Tibial nerve (tissue), 4 donors: ENCODE results near the gene SKI. TPM values are rescaled to one million over a fixed set of nuclear protein-coding genes. Genes with fewer than 3 reads are reported as not detected.

Experiments used
- DNase-seq, 2 donors: peaks; one replicate each; pipeline ENCODE4 v3.0.0-alpha.2; 2019; ENCODE audit warnings: low spot score in 2 of 2
- H3K27ac ChIP-seq, 4 donors: fragments of 200-600 bp; sonication (generic) in 3 of 4; one replicate each; pipeline ENCODE4 v1.5.1; 2017 to 2019; ENCODE audit warnings: mild to moderate bottlenecking in 1 of 4
- H3K27me3 ChIP-seq, 2 donors: fragments of 200-600 bp; sonication (generic) in 1 of 2; one replicate each; pipeline versions ENCODE4 v1.5.1 to v1.6.0; 2017 to 2019
- H3K36me3 ChIP-seq, 3 donors: fragments of 200-600 bp; sonication (generic); one replicate each; pipeline ENCODE4 v1.5.1; 2018 to 2019
- H3K4me1 ChIP-seq, 4 donors: fragments of 200-600 bp; sonication (generic) in 3 of 4; one replicate each; pipeline ENCODE4 v1.5.1; 2017 to 2019
- H3K4me3 ChIP-seq, 4 donors: fragments of 200-600 bp; sonication (generic) in 3 of 4; one replicate each; pipeline ENCODE4 v1.5.1; 2017 to 2019; ENCODE audit warnings: mild to moderate bottlenecking in 1 of 4, moderate library complexity in 1 of 4
- H3K9me3 ChIP-seq, 4 donors: fragments of 200-600 bp; sonication (generic) in 3 of 4; one replicate each; pipeline ENCODE4 v1.5.1; 2017 to 2019
- CTCF ChIP-seq, 5 experiments: fragments of 200-600 bp in 3 of 5; fragments of 450-650 bp in 2 of 5; sonication (generic) in 3 of 5; IDR thresholded peaks; one replicate each; pipeline ENCODE4 v1.5.1; 2016 to 2019; ENCODE audit warnings: antibody characterized with exemption in 5 of 5, mild to moderate bottlenecking in 3 of 5, moderate library complexity in 2 of 5
- POLR2A ChIP-seq, 2 donors: fragments of 450-650 bp; IDR thresholded peaks; one replicate each; pipeline ENCODE4 v1.6.1; 2017; ENCODE audit warnings: antibody characterized with exemption in 2 of 2, mild to moderate bottlenecking in 2 of 2, moderate library complexity in 2 of 2
- WGBS, 2 donors: methylation state at CpG; one replicate each; pipeline ENCODE4 v1.1.5; 2018; 5-methylcytosine and 5-hydroxymethylcytosine counted together
- total RNA-seq, 4 donors: library from RNA; depleted of rRNA; stranded (reverse); fragments of >200 nt; gene quantifications; one replicate each; pipeline ENCODE4 v1.1.0, GENCODE V29; 2016

The SKI gene
- total RNA-seq, 4 donors from 2014 or later, result 62.8 to 100 (median 72.2) TPM

- TF ChIP-seq CTCF (IDR thresholded peaks at IDR 0.05), result no peak
- TF ChIP-seq POLR2A (IDR thresholded peaks at IDR 0.05), result no peak
- 83 to 87% methylated on average over 15 to 20 of the region's 24 CpGs for WGBS, 2 donors
- Histone ChIP-seq H3K27ac (no peak overlapping the region), H3K4me1 (no peaks in the 10 kb centered on the region), H3K27me3 (no peaks in the 10 kb centered on the region), H3K4me3 (no peak overlapping the region), H3K9me3 (peaks cover 0 to 7% (median 0%) of the 10 kb centered on the region in 4 donors), H3K36me3 (peaks cover 0 to 31% (median 0%) of the 10 kb centered on the region in 3 donors)
- no peak for DNase-seq
Measured at GRCh38 chr1:2358651-2359640, 130.8 kb downstream of the SKI start.

Other genes with a start within 250 kb of the SKI start
- not detected for gene CFAP74, start 224.5 kb upstream of the SKI start, total RNA-seq
- 1 to 10 TPM in 1 of 4 donors, not detected in 3; 1.0 TPM for gene GABRD, start 209.0 kb upstream of the SKI start, total RNA-seq
- 1 to 10 TPM; 2.0 to 3.9 (median 2.8) TPM for gene PRKCZ, start 177.9 kb upstream of the SKI start, total RNA-seq
- gene FAAP20, start 33.5 kb upstream of the SKI start, total RNA-seq, result 10 to 100 TPM; 32.8 to 60.9 (median 47.3) TPM
- 10 to 100 TPM in 3 of 4 donors, 1 to 10 TPM in 1; 8.7 to 21.9 (median 16.1) TPM for gene MORN1, start 163.2 kb downstream of the SKI start, total RNA-seq
- 10 to 100 TPM; 56.4 to 76.8 (median 66.8) TPM for gene RER1, start 163.5 kb downstream of the SKI start, total RNA-seq
- gene PEX10, start 184.2 kb downstream of the SKI start, total RNA-seq, result 10 to 100 TPM; 27.6 to 44.7 (median 37.8) TPM
- under 1 TPM; 0.21 to 0.59 (median 0.26) TPM for gene PLCH2, start 248.0 kb downstream of the SKI start, total RNA-seq